RCC 7860 (cell line): ENCODE data around the gene NCOA7.
"Not testable (repeated sequence)": the region's sequence is repeated elsewhere in the genome, so short reads cannot be mapped to it uniquely, and the experiment has no call there.

ENCODE experiments used
- DNase-seq: peaks from one replicate; pipeline ENCODE4 v3.0.0-alpha.2; 2015; ENCODE audit warnings: low spot score
- FAIRE-seq: peaks from 2 replicates; lab custom pipeline; 2012; peaks lifted over from hg19 to GRCh38; lab: Jason Lieb, UNC

Gene NCOA7

GRCh38 chr6:125957845-125958244, 167.1 kb downstream of the NCOA7 start:
- DNase-seq = no peak
- no peak for FAIRE-seq

DNA sequence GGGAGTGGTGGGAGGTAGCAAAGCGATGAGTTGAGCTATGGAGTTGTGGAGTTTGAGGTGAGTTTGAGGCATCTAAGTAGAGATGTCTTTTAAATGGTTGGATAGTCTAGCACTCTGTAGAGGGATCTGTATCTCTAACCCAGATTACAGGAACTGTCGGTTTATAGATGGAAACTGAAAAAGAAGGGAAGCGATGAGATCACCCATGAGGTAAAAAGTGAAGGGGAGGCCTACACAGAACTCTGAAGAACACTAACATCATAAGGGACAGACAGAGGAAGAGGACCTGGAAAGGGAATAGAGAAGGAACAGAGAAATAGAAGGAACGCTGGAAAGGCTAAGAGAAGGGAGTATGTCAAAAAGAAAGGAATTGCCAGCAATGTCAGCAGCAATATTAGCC, 168.3 kb downstream of the NCOA7 start:
- DNase-seq = no peak
- no peak for FAIRE-seq

DNA sequence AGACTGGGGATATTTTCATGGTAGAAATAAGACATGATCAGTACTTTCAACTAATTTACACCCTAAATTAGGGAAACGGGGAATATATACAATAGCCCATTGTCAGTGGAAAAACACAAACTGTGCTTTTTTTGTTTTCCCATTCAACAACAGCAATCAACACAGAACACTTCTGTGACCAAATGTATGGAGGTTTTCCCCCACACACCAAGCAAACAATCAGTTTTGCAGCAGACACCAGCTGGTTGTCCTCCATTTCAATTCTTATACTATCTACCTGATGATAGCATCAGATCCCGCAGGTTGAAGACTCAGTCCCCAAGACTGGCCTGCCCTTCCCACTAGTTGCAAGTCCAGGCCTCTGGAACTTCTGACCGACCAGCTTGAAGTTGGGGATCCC, 170.4 kb downstream of the NCOA7 start:
- no peak for FAIRE-seq
- no peak for DNase-seq

DNA sequence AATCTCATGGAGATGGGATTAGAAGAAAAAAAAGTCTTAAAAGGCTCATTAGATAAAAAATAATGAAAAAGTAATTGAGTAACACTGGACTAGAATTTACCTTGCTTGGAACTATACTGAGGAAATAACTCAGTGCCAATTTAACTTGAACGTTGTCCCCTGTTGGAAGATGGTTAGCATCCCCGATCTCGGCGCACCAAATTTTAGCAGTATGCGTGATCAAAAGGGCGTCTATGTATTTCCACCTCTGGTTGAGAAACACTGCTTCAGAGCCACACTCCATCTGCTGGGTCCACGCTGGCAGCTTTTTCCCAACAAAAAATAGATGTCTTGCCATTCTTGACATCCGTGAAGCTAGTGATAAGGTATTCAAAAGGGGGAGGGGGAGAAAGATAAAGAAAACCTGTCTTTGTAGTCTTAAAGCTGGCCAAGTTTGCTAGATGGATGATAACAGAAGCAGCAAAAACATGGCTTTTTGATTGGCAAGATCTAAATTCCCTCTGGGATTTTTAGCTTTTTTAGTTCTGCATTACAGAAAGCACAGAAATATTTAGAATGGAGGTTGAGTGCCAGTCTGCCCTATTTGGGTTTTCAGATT, 172.2 kb downstream of the NCOA7 start:
- no peak for DNase-seq
- FAIRE-seq = no peak

DNA sequence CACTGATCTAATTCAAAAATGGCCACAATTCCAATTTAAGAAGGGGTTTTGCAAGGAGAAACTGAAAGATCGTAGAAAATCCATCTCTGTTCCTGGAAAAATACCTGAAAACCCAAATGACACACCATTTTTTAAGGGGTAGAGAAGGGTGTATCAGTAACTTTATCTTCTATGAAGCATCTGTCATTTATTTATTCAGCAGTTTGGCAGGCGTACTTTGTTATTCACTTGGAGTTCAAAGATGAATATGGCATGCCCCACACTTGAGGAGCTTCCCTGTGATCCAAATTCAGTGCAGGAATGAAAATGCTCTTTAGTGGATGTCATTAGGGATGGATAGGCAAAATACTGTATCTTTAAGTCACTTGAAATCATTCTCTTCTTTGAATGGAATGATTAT, 173.1 kb downstream of the NCOA7 start:
- DNase-seq (no peak), FAIRE-seq (no peak)

- FAIRE-seq (no peak), DNase-seq (no peak)
These were observed 175.8 kb downstream of the NCOA7 start for GRCh38 chr6:125966569-125966968.

DNA sequence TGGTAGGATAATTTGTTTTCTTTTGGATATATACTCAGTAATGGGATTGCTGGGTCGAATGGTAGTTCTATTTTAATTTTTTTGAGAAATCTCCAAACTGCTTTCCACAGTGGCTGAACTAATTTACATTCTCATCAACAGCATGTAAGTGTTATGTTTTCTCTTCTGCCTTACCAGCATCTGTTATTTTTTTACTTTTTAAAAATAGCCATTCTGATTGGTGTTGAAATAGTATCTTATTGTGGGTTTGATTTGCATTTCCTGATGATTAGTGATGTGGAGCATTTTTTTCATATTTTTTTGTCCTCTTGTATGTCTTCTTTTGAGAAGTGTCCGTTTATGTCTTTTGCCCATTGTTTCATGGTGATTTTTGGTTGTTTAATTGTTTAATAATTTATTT, 177.7 kb downstream of the NCOA7 start:
- no peak for FAIRE-seq
- no peak for DNase-seq

- FAIRE-seq (no peak), DNase-seq (no peak)
These were observed 180.0 kb downstream of the NCOA7 start for GRCh38 chr6:125970760-125971159.

GRCh38 chr6:125972478-125972877, 181.7 kb downstream of the NCOA7 start:
- not testable (repeated sequence) for FAIRE-seq

GRCh38 chr6:125974214-125974866, 183.6 kb downstream of the NCOA7 start:
- FAIRE-seq (peak; percentile 87), DNase-seq (peak; percentile 30)

More at GRCh38 chr6:125972478-125972877, 181.7 kb downstream of the NCOA7 start:
- not testable (repeated sequence) for DNase-seq

DNA sequence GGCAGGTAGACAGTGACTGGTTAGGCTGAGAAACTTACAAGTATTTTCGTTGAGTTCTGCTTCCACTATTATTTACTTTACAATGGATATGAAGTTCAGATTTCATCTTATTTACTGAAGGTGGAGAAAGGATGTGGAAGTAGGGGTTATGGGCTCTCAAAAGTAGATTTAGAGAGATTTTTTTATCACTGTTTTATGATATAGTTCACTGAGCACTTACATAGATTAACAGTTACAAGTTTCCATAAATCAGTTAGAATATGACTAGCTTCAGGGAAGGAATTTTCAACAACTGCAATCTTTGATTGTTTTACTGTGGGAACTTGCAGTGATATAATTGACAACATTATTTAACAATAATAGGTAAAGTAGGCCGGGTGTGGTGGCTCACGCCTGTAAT, 188.3 kb downstream of the NCOA7 start:
- DNase-seq (no peak), FAIRE-seq (no peak)
